ENCODE results near the gene RAB11FIP2. TPM values are rescaled to one million over a fixed set of nuclear protein-coding genes. Genes with fewer than 3 reads are reported as not detected.

RAB11FIP2 gene
- total and polyA plus RNA-seq, 2 experiments from 2014 or later, result 9.0 to 13.0 TPM

GRCh38 chr10:117969592-117969991, 77.1 kb downstream of the RAB11FIP2 start:
- Histone ChIP-seq H3K36me3 (ENCODE audit: low read depth) (no peaks in the 10 kb centered on the region), H3K9me3 (ENCODE audit: low read depth) (no peaks in the 10 kb centered on the region), H3K4me1 (ENCODE audit: insufficient read depth) (no peaks in the 10 kb centered on the region), H2AFZ (no peak overlapping the region), H3K79me2 (ENCODE audit: insufficient read depth) (no peaks in the 10 kb centered on the region), H3K27ac (no peak overlapping the region), H3K4me3 (no peak overlapping the region), H3F3A (ENCODE audit: insufficient read depth) (no peaks in the 10 kb centered on the region), H4K20me1 (ENCODE audit: insufficient read depth) (no peaks in the 10 kb centered on the region), H3K27me3 (replicated peaks; ENCODE audit: insufficient read depth) (no peaks in the 10 kb centered on the region), H3K4me2 (ENCODE audit: unreplicated experiment) (no peak overlapping the region), H3K9me2 (ENCODE audit: insufficient read depth) (no peaks in the 10 kb centered on the region), H3K9ac (no peak overlapping the region)
- WGBS, 2 experiments (ENCODE audit: low coverage in 1 of 2, low lambda C conversion rate in 2 of 2, missing lambda C conversion rate in 2 of 2), result 72 to 88% methylated on average over 1 of the region's 1 CpG
- TF ChIP-seq EZH2phosphoT487 (IDR thresholded peaks at IDR 0.05; ENCODE audit: insufficient read depth, low read depth) (no peak), EZH2 (IDR thresholded peaks at IDR 0.05; ENCODE audit: insufficient read depth, poor library complexity, severe bottlenecking) (no peak)
- DNase-seq, result no peak
- in situ Hi-C loops (cut with MboI), result no loop called here

- H3K27ac ChIP-seq, result no peak overlapping the region
Observed at GRCh38 chr10:117968354-117969182, 78.2 kb downstream of the RAB11FIP2 start.

GRCh38 chr10:117967149-117967650, 79.5 kb downstream of the RAB11FIP2 start:
- Histone ChIP-seq H3K4me1 (ENCODE audit: insufficient read depth) (no peaks in the 10 kb centered on the region), H3F3A (ENCODE audit: insufficient read depth) (no peaks in the 10 kb centered on the region), H3K4me3 (no peak overlapping the region), H3K36me3 (ENCODE audit: low read depth) (no peaks in the 10 kb centered on the region), H3K4me2 (ENCODE audit: unreplicated experiment) (no peak overlapping the region), H3K79me2 (ENCODE audit: insufficient read depth) (no peaks in the 10 kb centered on the region), H3K9ac (no peak overlapping the region), H4K20me1 (ENCODE audit: insufficient read depth) (no peaks in the 10 kb centered on the region), H2AFZ (no peak overlapping the region), H3K9me3 (ENCODE audit: low read depth) (no peaks in the 10 kb centered on the region), H3K27ac (no peak overlapping the region), H3K27me3 (replicated peaks; ENCODE audit: insufficient read depth) (no peaks in the 10 kb centered on the region), H3K9me2 (ENCODE audit: insufficient read depth) (no peaks in the 10 kb centered on the region)
- 85 to 86% methylated on average over 7 of the region's 7 CpGs for WGBS, 2 experiments (ENCODE audit: low coverage in 1 of 2, low lambda C conversion rate in 2 of 2, missing lambda C conversion rate in 2 of 2)
- in situ Hi-C loops (cut with MboI), result no loop called here
- no peak for DNase-seq
- no peak for TF ChIP-seq EZH2phosphoT487 (IDR thresholded peaks at IDR 0.05; ENCODE audit: insufficient read depth, low read depth)
- no peak for TF ChIP-seq EZH2 (IDR thresholded peaks at IDR 0.05; ENCODE audit: insufficient read depth, poor library complexity, severe bottlenecking)

More at GRCh38 chr10:117968354-117969182, 78.2 kb downstream of the RAB11FIP2 start:
- TF ChIP-seq EZH2 (IDR thresholded peaks at IDR 0.05; ENCODE audit: insufficient read depth, poor library complexity, severe bottlenecking), result no peak
- no peak for TF ChIP-seq EZH2phosphoT487 (IDR thresholded peaks at IDR 0.05; ENCODE audit: insufficient read depth, low read depth)
- no peaks in the 10 kb centered on the region for H3F3A ChIP-seq (ENCODE audit: insufficient read depth)
- no peaks in the 10 kb centered on the region for H4K20me1 ChIP-seq (ENCODE audit: insufficient read depth)
- peak; percentile 4 for DNase-seq
- H3K4me2 ChIP-seq (ENCODE audit: unreplicated experiment), result no peak overlapping the region
- in situ Hi-C loops (cut with MboI), result no loop called here
- no peak overlapping the region for H3K9ac ChIP-seq
- H3K9me2 ChIP-seq (ENCODE audit: insufficient read depth), result no peaks in the 10 kb centered on the region
- no peaks in the 10 kb centered on the region for H3K4me1 ChIP-seq (ENCODE audit: insufficient read depth)
- no peaks in the 10 kb centered on the region for H3K36me3 ChIP-seq (ENCODE audit: low read depth)
- 89 to 96% methylated on average over 9 to 10 of the region's 10 CpGs for WGBS, 2 experiments (ENCODE audit: low coverage in 1 of 2, low lambda C conversion rate in 2 of 2, missing lambda C conversion rate in 2 of 2)
- H3K4me3 ChIP-seq, result no peak overlapping the region
- H2AFZ ChIP-seq, result no peak overlapping the region
- H3K79me2 ChIP-seq (ENCODE audit: insufficient read depth), result no peaks in the 10 kb centered on the region
- H3K27me3 ChIP-seq (replicated peaks; ENCODE audit: insufficient read depth), result no peaks in the 10 kb centered on the region
- H3K9me3 ChIP-seq (ENCODE audit: low read depth), result no peaks in the 10 kb centered on the region

- in situ Hi-C loops (cut with MboI), result no loop called here
- Histone ChIP-seq H2AFZ (no peak overlapping the region), H3K79me2 (ENCODE audit: insufficient read depth) (no peaks in the 10 kb centered on the region), H3K4me3 (no peak overlapping the region), H3F3A (ENCODE audit: insufficient read depth) (no peaks in the 10 kb centered on the region), H3K4me2 (ENCODE audit: unreplicated experiment) (no peak overlapping the region), H3K9me2 (ENCODE audit: insufficient read depth) (0 out of 2 replicates have a peak, but pooled peaks cover 3% of the 10 kb centered on the region), H3K27ac (no peak overlapping the region), H3K27me3 (replicated peaks; ENCODE audit: insufficient read depth) (no peaks in the 10 kb centered on the region), H3K9me3 (ENCODE audit: low read depth) (no peaks in the 10 kb centered on the region), H3K9ac (no peak overlapping the region), H3K36me3 (ENCODE audit: low read depth) (no peaks in the 10 kb centered on the region), H4K20me1 (ENCODE audit: insufficient read depth) (no peaks in the 10 kb centered on the region), H3K4me1 (ENCODE audit: insufficient read depth) (no peaks in the 10 kb centered on the region)
- TF ChIP-seq EZH2phosphoT487 (IDR thresholded peaks at IDR 0.05; ENCODE audit: insufficient read depth, low read depth) (no peak), EZH2 (IDR thresholded peaks at IDR 0.05; ENCODE audit: insufficient read depth, poor library complexity, severe bottlenecking) (no peak)
- DNase-seq, result no peak
- 76 to 81% methylated on average over 2 of the region's 2 CpGs for WGBS, 2 experiments (ENCODE audit: low coverage in 1 of 2, low lambda C conversion rate in 2 of 2, missing lambda C conversion rate in 2 of 2)
Observed at GRCh38 chr10:117965984-117966383, 80.8 kb downstream of the RAB11FIP2 start.

Data from GM23248 (cell line).